Neuronal stem cell (in vitro differentiated cells): ENCODE results near the gene MB.

Experiments used
- DNase-seq: peaks from one replicate; pipeline ENCODE4 v3.0.0-alpha.2; 2013; ENCODE audit warnings: low spot score
- H2AFZ ChIP-seq: one replicate; pipeline ENCODE4 v1.6.1; 2013; ENCODE audit warnings: mild to moderate bottlenecking, low read length, inconsistent platforms
- H2AK5ac ChIP-seq: 2 replicates; pipeline ENCODE4 v1.6.1; 2013; ENCODE audit warnings: low read depth, mild to moderate bottlenecking, inconsistent platforms, low read length, moderate library complexity, mixed read lengths
- H2BK120ac ChIP-seq: 2 replicates; pipeline ENCODE4 v1.6.1; 2013; ENCODE audit warnings: low read depth, mild to moderate bottlenecking, inconsistent platforms, low read length, moderate library complexity, mixed read lengths
- H2BK12ac ChIP-seq: one replicate; pipeline ENCODE4 v1.6.1; 2013; ENCODE audit warnings: low read length, inconsistent platforms
- H2BK15ac ChIP-seq: 2 replicates; pipeline ENCODE4 v1.6.1; 2013; ENCODE audit warnings: mild to moderate bottlenecking, low read length, inconsistent platforms, mixed read lengths
- H2BK5ac ChIP-seq: one replicate; pipeline ENCODE4 v1.6.1; 2013; ENCODE audit warnings: inconsistent platforms, mild to moderate bottlenecking, low read length, moderate library complexity
- H3K14ac ChIP-seq: one replicate; pipeline ENCODE4 v1.6.1; 2013; ENCODE audit warnings: low read length, inconsistent platforms
- H3K18ac ChIP-seq: 2 replicates; pipeline ENCODE4 v1.6.1; 2013; ENCODE audit warnings: low read length, inconsistent platforms
- H3K23ac ChIP-seq: 2 replicates; pipeline ENCODE4 v1.6.1; 2013; ENCODE audit warnings: low read depth, mild to moderate bottlenecking, mixed read lengths, low read length, inconsistent platforms; ENCODE audit not compliant: poor library complexity
- H3K27ac ChIP-seq: replicated peaks from 3 replicates; pipeline ENCODE4 v1.5.1; 2013; ENCODE audit warnings: low read length, inconsistent platforms
- H3K27me3 ChIP-seq, 3 experiments: 2 replicates each; pipeline ENCODE4 v1.6.1; 2013; ENCODE audit warnings: low read length in 3 of 3, mild to moderate bottlenecking in 2 of 3, inconsistent platforms in 1 of 3, low read depth in 1 of 3, mixed read lengths in 1 of 3, moderate library complexity in 1 of 3; ENCODE audit not compliant: control insufficient read depth in 3 of 3, insufficient read depth in 3 of 3
- H3K36me3 ChIP-seq, 2 donors: replicated peaks in 1 of 2; 2 replicates each; pipeline ENCODE4 v1.6.1; 2013; ENCODE audit warnings: low read length in 2 of 2; ENCODE audit not compliant: control insufficient read depth in 2 of 2, insufficient read depth in 2 of 2
- H3K4ac ChIP-seq: 2 replicates; pipeline ENCODE4 v1.6.1; 2013; ENCODE audit warnings: inconsistent platforms, mild to moderate bottlenecking, low read length, moderate library complexity
- H3K4me1 ChIP-seq, 2 donors: 1 replicate in 1 of 2; 2 replicates in 1 of 2; pipeline ENCODE4 v1.6.1; 2013; ENCODE audit warnings: low read length in 2 of 2, low read depth in 1 of 2; ENCODE audit not compliant: control insufficient read depth in 2 of 2, insufficient read depth in 1 of 2
- H3K4me2 ChIP-seq: one replicate; pipeline ENCODE4 v1.6.1; 2013; ENCODE audit warnings: mild to moderate bottlenecking, low read length, inconsistent platforms; ENCODE audit not compliant: insufficient read depth, poor library complexity, severe bottlenecking
- H3K4me3 ChIP-seq, 2 donors: 2 replicates each; pipeline ENCODE4 v1.5.1; 2013; ENCODE audit warnings: low read length in 2 of 2, mild to moderate bottlenecking in 2 of 2, inconsistent platforms in 1 of 2, moderate library complexity in 1 of 2
- H3K79me1 ChIP-seq: one replicate; pipeline ENCODE4 v1.6.1; 2013; ENCODE audit warnings: low read depth, mild to moderate bottlenecking, inconsistent platforms, low read length, moderate library complexity
- H3K9ac ChIP-seq: one replicate; pipeline ENCODE4 v1.6.1; 2013; ENCODE audit warnings: mild to moderate bottlenecking, low read depth, low read length, inconsistent platforms; ENCODE audit not compliant: poor library complexity
- H3K9me3 ChIP-seq, 2 donors: replicated peaks in 1 of 2; 2 replicates each; pipeline versions ENCODE3 to v1.6.1; 2013; ENCODE audit warnings: low read length in 2 of 2, mild to moderate bottlenecking in 2 of 2, inconsistent platforms in 1 of 2, low read depth in 1 of 2, mixed read lengths in 1 of 2, moderate library complexity in 1 of 2; ENCODE audit not compliant: control insufficient read depth in 2 of 2, insufficient read depth in 1 of 2
- H4K8ac ChIP-seq: one replicate; pipeline ENCODE4 v1.6.1; 2013; ENCODE audit warnings: low read depth, mild to moderate bottlenecking, inconsistent platforms, low read length, moderate library complexity
- H4K91ac ChIP-seq: one replicate; pipeline ENCODE4 v1.6.1; 2013; ENCODE audit warnings: low read length, low read depth, mild to moderate bottlenecking, inconsistent platforms; ENCODE audit not compliant: poor library complexity
- WGBS, 2 donors: extraction: QIAGEN DNeasy Blood & Tissue Kit; methylation state at CpG; one replicate each; pipeline ENCODE4 v1.1.7; 2013; ENCODE audit warnings: missing lambda C conversion rate in 2 of 2, mixed read lengths in 1 of 2; ENCODE audit not compliant: insufficient read length in 2 of 2, insufficient replicate concordance in 1 of 2; ENCODE audit errors: extremely low coverage in 2 of 2; 5-methylcytosine and 5-hydroxymethylcytosine counted together

The MB gene

DNA sequence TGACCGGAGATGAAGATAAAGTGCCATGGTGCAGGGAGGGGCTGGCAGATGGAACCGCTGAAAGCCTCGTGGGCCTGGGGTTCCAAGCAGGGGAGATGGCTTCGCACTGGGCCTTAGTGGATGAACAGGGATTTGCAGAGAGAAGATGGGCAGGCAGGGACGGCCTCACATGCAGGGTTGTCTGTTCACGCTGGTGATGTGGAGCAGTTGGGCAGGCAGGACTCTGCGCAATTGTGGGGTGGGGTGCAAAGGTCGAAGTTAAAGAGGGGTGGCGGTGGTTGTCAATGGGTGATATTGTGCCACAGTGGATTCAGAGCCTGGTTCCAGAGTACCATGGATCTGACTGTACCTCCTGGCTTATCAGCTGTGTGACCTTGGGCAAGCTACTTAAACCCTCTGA is 7.9 kb downstream of the MB start:
- H2BK120ac ChIP-seq, result no peak overlapping the region
- H3K4me2 ChIP-seq, result no peak overlapping the region
- no peak overlapping the region for H3K9ac ChIP-seq
- H3K4me1 ChIP-seq, result peaks cover 0 to 3% of the 10 kb centered on the region in 2 donors
- H3K18ac ChIP-seq, result no peak overlapping the region
- no peak overlapping the region for H2BK12ac ChIP-seq
- no peak overlapping the region for H4K91ac ChIP-seq
- H3K36me3 ChIP-seq, result no peaks in the 10 kb centered on the region
- WGBS, 2 donors, result no CpG with 5 or more reads among the region's 9 CpGs
- H2BK5ac ChIP-seq, result no peak overlapping the region
- H3K14ac ChIP-seq, result no peak overlapping the region
- no peak overlapping the region for H4K8ac ChIP-seq
- H3K27me3 ChIP-seq, result peaks cover 0 to 8% (median 0%) of the 10 kb centered on the region in 3 experiments
- no peak overlapping the region for H2BK15ac ChIP-seq
- H2AK5ac ChIP-seq, result no peak overlapping the region
- no peak overlapping the region for H3K4me3 ChIP-seq
- no peaks in the 10 kb centered on the region for H3K9me3 ChIP-seq
- H3K27ac ChIP-seq, result no peak overlapping the region
- no peak overlapping the region for H2AFZ ChIP-seq
- H3K4ac ChIP-seq, result no peak overlapping the region
- no peak for DNase-seq
- no peak overlapping the region for H3K23ac ChIP-seq
- no peaks in the 10 kb centered on the region for H3K79me1 ChIP-seq

DNA sequence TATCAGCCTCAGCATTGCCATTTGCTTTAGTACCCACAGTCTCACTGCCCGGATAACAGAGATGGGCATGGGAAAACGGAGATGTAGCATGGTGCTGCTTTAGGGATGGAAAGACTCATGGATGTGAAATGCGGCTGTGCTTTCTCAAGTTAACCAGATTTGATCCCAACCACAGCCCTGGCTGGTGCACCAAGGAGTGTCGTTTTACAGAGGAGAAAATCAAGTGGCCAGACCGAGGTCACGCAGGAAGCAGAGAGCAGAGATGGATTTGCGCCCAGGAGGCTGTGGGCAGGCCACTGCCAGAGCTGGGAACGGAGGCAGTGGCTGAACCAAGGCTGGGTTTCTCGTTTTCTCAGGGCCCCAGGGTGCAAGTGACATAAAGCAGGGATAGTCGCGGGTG is 9.0 kb downstream of the MB start:
- no CpG with 5 or more reads among the region's 11 CpGs for WGBS, 2 donors
- no peaks in the 10 kb centered on the region for H3K9me3 ChIP-seq
- no peak overlapping the region for H2BK120ac ChIP-seq
- no peak overlapping the region for H3K9ac ChIP-seq
- H3K27ac ChIP-seq, result no peak overlapping the region
- no peaks in the 10 kb centered on the region for H3K36me3 ChIP-seq
- no peak for DNase-seq
- H2BK15ac ChIP-seq, result no peak overlapping the region
- no peak overlapping the region for H3K18ac ChIP-seq
- H2AFZ ChIP-seq, result no peak overlapping the region
- H3K14ac ChIP-seq, result no peak overlapping the region
- H3K4me1 ChIP-seq, result peaks cover 0 to 3% of the 10 kb centered on the region in 2 donors
- H3K23ac ChIP-seq, result no peak overlapping the region
- H4K8ac ChIP-seq, result no peak overlapping the region
- H3K27me3 ChIP-seq, result peaks cover 0 to 8% (median 0%) of the 10 kb centered on the region in 3 experiments
- no peak overlapping the region for H3K4me2 ChIP-seq
- no peaks in the 10 kb centered on the region for H3K79me1 ChIP-seq
- no peak overlapping the region for H2BK5ac ChIP-seq
- no peak overlapping the region for H2AK5ac ChIP-seq
- no peak overlapping the region for H3K4ac ChIP-seq
- H2BK12ac ChIP-seq, result no peak overlapping the region
- no peak overlapping the region for H4K91ac ChIP-seq
- no peak overlapping the region for H3K4me3 ChIP-seq

DNA sequence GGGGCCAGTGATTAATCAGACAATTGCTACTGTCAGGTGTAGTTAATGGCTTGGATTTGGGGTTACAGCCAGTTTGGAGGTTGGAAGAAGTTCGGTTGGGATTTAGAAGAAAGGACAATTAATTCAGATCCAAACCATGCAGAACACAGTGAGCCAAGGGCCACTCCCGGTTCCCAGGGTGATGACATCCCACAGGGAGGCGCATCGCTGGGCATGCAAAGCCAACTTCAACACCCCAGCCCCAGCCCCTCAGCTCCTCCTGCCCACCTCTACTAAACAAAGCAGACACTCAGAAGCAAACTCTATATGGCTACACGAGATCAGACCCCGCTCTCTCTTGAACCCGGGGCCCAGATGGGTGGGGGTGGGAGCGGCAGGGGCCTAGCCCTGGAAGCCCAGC is 10.2 kb downstream of the MB start:
- H3K27ac ChIP-seq, result no peak overlapping the region
- no peak overlapping the region for H3K14ac ChIP-seq
- H3K4ac ChIP-seq, result no peak overlapping the region
- no peak overlapping the region for H3K4me2 ChIP-seq
- no peak overlapping the region for H2BK120ac ChIP-seq
- H2AK5ac ChIP-seq, result no peak overlapping the region
- no peaks in the 10 kb centered on the region for H3K36me3 ChIP-seq
- no peaks in the 10 kb centered on the region for H3K79me1 ChIP-seq
- no peak overlapping the region for H3K9ac ChIP-seq
- H2AFZ ChIP-seq, result no peak overlapping the region
- WGBS, 2 donors, result no CpG with 5 or more reads among the region's 8 CpGs
- H3K23ac ChIP-seq, result no peak overlapping the region
- no peak for DNase-seq
- peaks cover 0 to 3% of the 10 kb centered on the region in 2 donors for H3K4me1 ChIP-seq
- H4K8ac ChIP-seq, result no peak overlapping the region
- H4K91ac ChIP-seq, result no peak overlapping the region
- no peaks in the 10 kb centered on the region for H3K9me3 ChIP-seq
- H3K4me3 ChIP-seq, result no peak overlapping the region
- H3K18ac ChIP-seq, result no peak overlapping the region
- H2BK12ac ChIP-seq, result no peak overlapping the region
- H2BK5ac ChIP-seq, result no peak overlapping the region
- H3K27me3 ChIP-seq, result peaks cover 0 to 8% (median 0%) of the 10 kb centered on the region in 3 experiments
- no peak overlapping the region for H2BK15ac ChIP-seq

DNA sequence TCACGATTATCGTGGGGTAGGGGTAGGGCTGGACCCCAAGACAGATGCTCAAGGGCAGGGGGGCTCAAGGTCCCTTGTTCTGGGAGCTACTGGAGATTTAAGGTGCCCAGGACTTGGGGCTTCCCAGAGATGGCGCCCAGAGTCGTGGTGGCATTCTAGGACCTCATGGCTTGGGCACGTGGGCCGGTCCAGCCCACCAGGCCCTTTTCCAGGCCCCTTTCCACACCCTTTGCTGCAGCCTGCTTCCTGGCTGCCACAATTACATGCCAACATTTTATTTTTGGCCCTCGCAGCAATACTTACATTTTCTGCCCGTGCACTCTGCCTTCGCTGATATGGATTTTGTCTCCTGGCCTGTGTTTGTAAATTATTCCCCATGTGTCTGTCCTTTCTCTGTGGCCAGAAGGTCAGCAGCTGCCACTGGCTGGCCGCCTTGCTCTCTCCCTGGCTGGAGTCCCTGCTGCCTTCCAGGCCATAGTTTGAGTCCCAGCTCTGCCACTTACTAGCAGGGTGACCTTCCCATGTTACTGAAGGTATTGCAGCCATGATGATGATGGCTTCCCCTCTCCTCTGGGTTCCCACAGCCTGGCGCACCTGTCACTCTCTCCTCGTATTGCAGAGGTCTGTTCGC is 11.2 kb downstream of the MB start:
- Histone ChIP-seq H3K79me1 (no peaks in the 10 kb centered on the region), H4K91ac (no peak overlapping the region), H3K4me1 (peaks cover 0 to 3% of the 10 kb centered on the region in 2 donors), H3K14ac (no peak overlapping the region), H3K4me3 (no peak overlapping the region), H2BK5ac (no peak overlapping the region), H2BK15ac (peak overlapping the region; percentile 78), H3K27ac (no peak overlapping the region), H3K4ac (no peak overlapping the region), H3K18ac (peak overlapping the region; percentile 7), H2BK12ac (no peak overlapping the region), H2AFZ (no peak overlapping the region), H3K9me3 (peaks cover 0 to 2% of the 10 kb centered on the region in 2 donors), H2AK5ac (no peak overlapping the region), H3K36me3 (peaks cover 0 to 4% of the 10 kb centered on the region in 2 donors), H4K8ac (no peak overlapping the region), H2BK120ac (no peak overlapping the region), H3K9ac (no peak overlapping the region), H3K27me3 (peaks cover 0 to 8% (median 0%) of the 10 kb centered on the region in 3 experiments), H3K4me2 (no peak overlapping the region), H3K23ac (peak overlapping the region; percentile 19)
- WGBS, 2 donors, result no CpG with 5 or more reads among the region's 13 CpGs
- DNase-seq, result no peak
